ENCODE data around the gene SLC5A2. TPM values are rescaled to one million over a fixed set of nuclear protein-coding genes. Genes with fewer than 3 reads are reported as not detected.

Gene SLC5A2
- polyA plus RNA-seq, 2 of the 4 experiments (the other 2 are of a cell fraction) = 0.09 to 0.46 TPM

GRCh38 chr16:31439519-31439918 is 43.4 kb upstream of the SLC5A2 start:
- Histone ChIP-seq H3K4me3 (no peak overlapping the region), H3K9me3 (no peaks in the 10 kb centered on the region), H3K4me2 (no peak overlapping the region), H3K4me1 (no peaks in the 10 kb centered on the region), H3K27ac (no peak overlapping the region)
- TF ChIP-seq RFX5 (IDR thresholded peaks at IDR 0.05) (no peak), SMC3 (IDR thresholded peaks at IDR 0.05) (no peak), PHF8 (IDR thresholded peaks at IDR 0.05; ENCODE audit: borderline replicate concordance, low read depth) (no peak), CTCF (IDR thresholded peaks at IDR 0.05) (no peak), NR3C1 (IDR thresholded peaks at IDR 0.05) (no peak), KDM5A (IDR thresholded peaks at IDR 0.05) (no peak)
- ChIA-PET POLR2A (interaction anchor here (1.7 kb wide), 1 partner anchor 20 kb away, joined by 7 read pairs; the partner anchor contains the start of gene ARMC5), CTCF (interaction anchor here (2.3 kb wide), 1 partner anchor 12 kb away, joined by 7 read pairs; no protein-coding TSS in a partner anchor)
- 83% methylated on average over 3 of the region's 3 CpGs for WGBS (ENCODE audit: missing lambda C conversion rate)
- ATAC-seq (no peak), FAIRE-seq (no peak), DNase-seq (ENCODE audit: low read depth in 1 of 2, low spot score in 1 of 2) (no peak)

GRCh38 chr16:31440516-31441184 is 42.3 kb upstream of the SLC5A2 start:
- POLR2A ChIA-PET = interaction anchor here (1.7 kb wide), 1 partner anchor 19 kb away, joined by 7 read pairs; the partner anchor contains the start of gene ARMC5
- WGBS (ENCODE audit: missing lambda C conversion rate) = 84% methylated on average over 4 of the region's 4 CpGs
- H3K4me2 ChIP-seq = no peak overlapping the region
- H3K9me3 ChIP-seq = no peaks in the 10 kb centered on the region
- DNase-seq (ENCODE audit: low read depth in 1 of 2, low spot score in 1 of 2) (no peak), FAIRE-seq (no peak), ATAC-seq (no peak)
- H3K4me3 ChIP-seq = no peak overlapping the region
- CTCF ChIA-PET = interaction anchor here (0.6 to 5.5 kb wide), 6 partner anchors 10 to 396 kb away, joined by 3 to 52 read pairs (median 6); partner anchors contain the start of gene ARMC5
- no peak overlapping the region for H3K27ac ChIP-seq
- TF ChIP-seq FOSB (CRISPR knock-in tag; IDR thresholded peaks at IDR 0.05) = no peak
- TF ChIP-seq POLR2A (IDR thresholded peaks at IDR 0.05; ENCODE audit: low read length) = no peak
- no peak for TF ChIP-seq CTCF (IDR thresholded peaks at IDR 0.05)
- TF ChIP-seq HOXB13 (CRISPR knock-in tag; IDR thresholded peaks at IDR 0.05; ENCODE audit: low read depth) = no peak
- no peak for TF ChIP-seq RNF2 (IDR thresholded peaks at IDR 0.05; ENCODE audit: borderline replicate concordance, low read depth)
- no peak for TF ChIP-seq ESRRA (IDR thresholded peaks at IDR 0.05; ENCODE audit: borderline replicate concordance, low read length)
- no peak for TF ChIP-seq EHF (CRISPR knock-in tag; IDR thresholded peaks at IDR 0.05)
- TF ChIP-seq ZC3H11A (IDR thresholded peaks at IDR 0.05) = no peak
- no peak for TF ChIP-seq JUNB (IDR thresholded peaks at IDR 0.05)
- TF ChIP-seq KDM1A (IDR thresholded peaks at IDR 0.05; ENCODE audit: low read depth) = no peak
- no peak for TF ChIP-seq ZNF302 (CRISPR knock-in tag; IDR thresholded peaks at IDR 0.05)
- TF ChIP-seq EP300 (IDR thresholded peaks at IDR 0.05) = no peak
- TF ChIP-seq BCL3 (IDR thresholded peaks at IDR 0.05) = no peak
- no peak for TF ChIP-seq PBX3 (IDR thresholded peaks at IDR 0.05)
- TF ChIP-seq RAD21 (conservative IDR thresholded peaks at IDR 0.05 in 1 of 2, IDR thresholded peaks at IDR 0.05 in 1 of 2) = no peak
- no peak for TF ChIP-seq GATA3 (IDR thresholded peaks at IDR 0.05; ENCODE audit: borderline replicate concordance)
- no peak for TF ChIP-seq BHLHE40 (IDR thresholded peaks at IDR 0.05; ENCODE audit: low read depth, low read length)
- H3K4me1 ChIP-seq = no peaks in the 10 kb centered on the region
